Activated CD4-positive, alpha-beta T cell treated with anti-CD3 and anti-CD28 coated beads for 48 hours (primary cell): ENCODE data around the gene ACP5.
"Not testable (repeated sequence)": the region's sequence is repeated elsewhere in the genome, so short reads cannot be mapped to it uniquely, and the experiment has no call there.

Experiments
- DNase-seq: peaks from one replicate; pipeline ENCODE4 v3.0.0-alpha.2; 2020

Gene ACP5

GRCh38 chr19:11578258-11579142 is 1.1 kb upstream of the ACP5 start:
- DNase-seq = peak; percentile 43

- DNase-seq = no peak
Observed at GRCh38 chr19:11576227-11576626, 1.2 kb downstream of the ACP5 start.

GRCh38 chr19:11574689-11575088 is 2.8 kb downstream of the ACP5 start:
- no peak for DNase-seq

- DNase-seq = not testable (repeated sequence)
Observed at GRCh38 chr19:11573763-11574162, 3.7 kb downstream of the ACP5 start.

GRCh38 chr19:11573354-11573753 is 4.1 kb downstream of the ACP5 start:
- not testable (repeated sequence) for DNase-seq

- no peak for DNase-seq
Observed at GRCh38 chr19:11570039-11570462, 7.4 kb downstream of the ACP5 start.

- no peak for DNase-seq
Observed at GRCh38 chr19:11566164-11566563, 11.3 kb downstream of the ACP5 start.

GRCh38 chr19:11565649-11565980 is 11.8 kb downstream of the ACP5 start:
- not testable (repeated sequence) for DNase-seq

- not testable (repeated sequence) for DNase-seq
Observed at GRCh38 chr19:11564082-11564807, 13.2 kb downstream of the ACP5 start.

GRCh38 chr19:11563532-11563931 is 13.9 kb downstream of the ACP5 start:
- no peak for DNase-seq

GRCh38 chr19:11560404-11561051 is 16.9 kb downstream of the ACP5 start:
- DNase-seq = peak; percentile 74

GRCh38 chr19:11558881-11559828 is 18.3 kb downstream of the ACP5 start, which contains the start of gene ELOF1:
TSS of gene ELOF1 (minus strand) at chr19:11559230. CDS start at chr19:11554347, 4,883 bp downstream.
- peak; percentile 98 for DNase-seq

GRCh38 chr19:11556634-11557420 is 20.6 kb downstream of the ACP5 start:
- no peak for DNase-seq

- DNase-seq = no peak
Observed at GRCh38 chr19:11555246-11555645, 22.2 kb downstream of the ACP5 start.

GRCh38 chr19:11554160-11554559 is 23.3 kb downstream of the ACP5 start:
- DNase-seq = no peak

- DNase-seq = no peak
Observed at GRCh38 chr19:11552666-11553372, 24.6 kb downstream of the ACP5 start.

GRCh38 chr19:11551603-11552235 is 25.7 kb downstream of the ACP5 start:
- DNase-seq = peak; percentile 31

GRCh38 chr19:11550265-11550664 is 27.2 kb downstream of the ACP5 start:
- DNase-seq = no peak

GRCh38 chr19:11549386-11549953 is 28.0 kb downstream of the ACP5 start:
- no peak for DNase-seq
